GM23248 (cell line): Measurements from ENCODE around the gene PHPT1.

Experiments
- EZH2 ChIP-seq: fragments of 200-600 bp; sonication (generic); IDR thresholded peaks from 2 replicates; pipeline ENCODE4 v1.6.1; 2018; ENCODE audit warnings: antibody characterized with exemption, mild to moderate bottlenecking; ENCODE audit not compliant: insufficient read depth, poor library complexity, severe bottlenecking
- EZH2phosphoT487 ChIP-seq: fragments of 200-600 bp; sonication (generic); IDR thresholded peaks from 2 replicates; pipeline ENCODE4 v1.6.1; 2018; ENCODE audit warnings: antibody characterized with exemption, moderate library complexity, mild to moderate bottlenecking, low read depth; ENCODE audit not compliant: insufficient read depth

DNA sequence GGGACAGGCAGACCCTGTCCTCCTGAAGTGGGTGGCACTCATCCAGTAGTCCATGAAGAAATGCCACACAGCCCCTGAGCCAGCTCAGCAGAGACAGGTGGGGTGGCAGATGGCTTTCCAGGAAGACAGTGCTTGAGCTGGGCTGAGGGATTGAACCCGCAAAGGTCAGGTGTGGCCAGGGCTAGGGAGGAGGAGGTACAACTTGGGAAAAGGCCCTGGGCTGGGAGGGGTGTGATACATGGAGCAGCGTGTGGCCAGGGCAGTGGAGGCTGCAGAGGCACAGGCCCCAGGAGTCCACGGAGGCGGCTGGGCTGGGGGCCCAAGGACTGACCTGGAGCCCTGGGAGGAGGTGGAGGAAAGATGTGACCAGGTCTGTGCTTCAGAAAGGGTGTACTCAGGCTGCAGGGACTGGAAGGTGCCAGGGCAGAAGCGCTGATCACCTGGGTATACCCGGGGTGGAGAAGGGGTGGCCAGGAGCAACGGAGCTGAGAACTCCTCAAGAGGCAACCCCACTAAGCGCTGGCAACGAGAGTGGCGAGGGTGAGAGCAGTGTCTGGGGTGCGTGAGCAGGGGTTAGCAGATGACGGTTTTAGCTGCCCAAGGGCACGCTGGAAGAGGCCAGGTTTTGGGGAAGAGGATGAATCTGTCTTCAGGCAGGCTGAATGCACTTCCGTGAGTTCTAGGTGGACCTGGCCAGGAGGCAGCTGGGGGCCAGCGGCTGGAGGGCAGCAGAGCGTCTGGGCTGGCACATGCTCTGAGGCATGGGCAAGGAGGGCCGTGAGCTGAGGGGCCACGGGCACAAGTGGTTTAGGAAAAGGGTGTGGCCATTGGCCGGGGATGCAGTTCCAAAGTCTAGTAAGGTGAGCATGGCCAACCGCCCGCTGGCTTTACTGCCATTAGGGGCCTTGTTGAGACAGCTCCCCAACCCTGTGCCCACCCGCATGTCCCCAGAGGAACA, 45.4 kb upstream of the PHPT1 start:
- TF ChIP-seq EZH2 (no peak), EZH2phosphoT487 (no peak)
